ENCODE data around the gene KCNQ1. TPM values are rescaled to one million over a fixed set of nuclear protein-coding genes. Genes with fewer than 3 reads are reported as not detected.

Gene KCNQ1
- total and polyA plus RNA-seq, 2 experiments from 2014 or later: 0.45 to 0.87 TPM

- TF ChIP-seq ETS1 (IDR thresholded peaks at IDR 0.05) (no peak), POLR2AphosphoS5 (IDR thresholded peaks at IDR 0.05; ENCODE audit: low read depth) (no peak), EZH2 (IDR thresholded peaks at IDR 0.05; ENCODE audit: low read depth, unreplicated experiment) (no peak), ZNF331 (CRISPR knock-in tag; IDR thresholded peaks at IDR 0.05; ENCODE audit: low read depth) (no peak), CREB1 (CRISPR knock-in tag; IDR thresholded peaks at IDR 0.05; ENCODE audit: low read depth) (no peak), NANOG (IDR thresholded peaks at IDR 0.05; ENCODE audit: borderline replicate concordance) (no peak), EZH2phosphoT487 (IDR thresholded peaks at IDR 0.05; ENCODE audit: unreplicated experiment) (no peak), ZNF114 (CRISPR knock-in tag; IDR thresholded peaks at IDR 0.05) (no peak)
These were observed 453.7 kb downstream of the KCNQ1 start (continued) for GRCh38 chr11:2898366-2899079.

Small RNA genes lying within 50 kb of the gene (small RNA-seq; reads per million reads assigned to genes)
- not detected for gene AC013791.1 (ENCODE audit: low replicate concordance)
- not detected for gene COX6CP18 (ENCODE audit: low replicate concordance)
- not detected for gene RF01947 (ENCODE audit: low replicate concordance)
- not detected for gene RF01948 (ENCODE audit: low replicate concordance)
- not detected for gene RF01950 (ENCODE audit: low replicate concordance)

Other genes with a start within 250 kb of the KCNQ1 start
- 1.6 and 2.6 TPM in 2 replicates for gene ASCL2, start 174.4 kb upstream of the KCNQ1 start, total RNA-seq (2014; rRNA removed; shearing (Covaris generic))
- gene ASCL2, start 174.4 kb upstream of the KCNQ1 start, polyA plus RNA-seq (2016; fragmentation: Nextera tagmentation; extraction: Ambion mirVana): 0.57 and 0.73 TPM in 2 replicates
- gene C11orf21, start 143.1 kb upstream of the KCNQ1 start, total RNA-seq (2014; rRNA removed; shearing (Covaris generic)): not detected in 2 replicates
- gene C11orf21, start 143.1 kb upstream of the KCNQ1 start, polyA plus RNA-seq (2016; fragmentation: Nextera tagmentation; extraction: Ambion mirVana): not detected in 2 replicates
- gene TSPAN32, start 143.0 kb upstream of the KCNQ1 start, total RNA-seq (2014; rRNA removed; shearing (Covaris generic)): not detected in 2 replicates
- not detected in 2 replicates for gene TSPAN32, start 143.0 kb upstream of the KCNQ1 start, polyA plus RNA-seq (2016; fragmentation: Nextera tagmentation; extraction: Ambion mirVana)
- gene CD81, start 67.7 kb upstream of the KCNQ1 start, total RNA-seq (2014; rRNA removed; shearing (Covaris generic)): 290 and 346 TPM in 2 replicates
- gene CD81, start 67.7 kb upstream of the KCNQ1 start, polyA plus RNA-seq (2016; fragmentation: Nextera tagmentation; extraction: Ambion mirVana): 88.6 and 95.5 TPM in 2 replicates
- 27.7 and 44.3 TPM in 2 replicates for gene TSSC4, start 44.3 kb upstream of the KCNQ1 start, total RNA-seq (2014; rRNA removed; shearing (Covaris generic))
- 27.5 and 31.3 TPM in 2 replicates for gene TSSC4, start 44.3 kb upstream of the KCNQ1 start, polyA plus RNA-seq (2016; fragmentation: Nextera tagmentation; extraction: Ambion mirVana)
- gene TRPM5, start 494 bp upstream of the KCNQ1 start, total RNA-seq (2014; rRNA removed; shearing (Covaris generic)): not detected in 2 replicates
- gene TRPM5, start 494 bp upstream of the KCNQ1 start, polyA plus RNA-seq (2016; fragmentation: Nextera tagmentation; extraction: Ambion mirVana): not detected in 2 replicates

All from GM23338 (cell line).